ENCODE results near the gene ZRANB1.

- TF ChIP-seq CTCF (IDR thresholded peaks at IDR 0.05) (no peak), POLR2A (IDR thresholded peaks at IDR 0.05) (no peak)
Observed at GRCh38 chr10:125005312-125006187, 63.6 kb downstream of the ZRANB1 start.

All from thyroid gland (tissue), 4 donors.